Upper lobe of left lung (tissue), 4 donors: ENCODE measurements around the gene DLGAP1.

Experiments used
- CTCF ChIP-seq, 6 experiments: fragments of 450-650 bp in 4 of 6; fragments of 200-600 bp in 2 of 6; sonication (generic) in 2 of 6; IDR thresholded peaks; one replicate each; pipeline ENCODE4 v1.5.1; 2016 to 2019; ENCODE audit warnings: antibody characterized with exemption in 6 of 6
- POLR2A ChIP-seq, 4 donors: fragments of 450-650 bp; IDR thresholded peaks; one replicate each; pipeline ENCODE4 v1.5.1; 2016 to 2017; ENCODE audit warnings: antibody characterized with exemption in 4 of 4, mild to moderate bottlenecking in 2 of 4
- POLR2AphosphoS5 ChIP-seq, 2 donors: sonication (generic); formaldehyde crosslinking; IDR thresholded peaks; one replicate each; pipeline ENCODE4 v1.5.1; 2017; ENCODE audit warnings: antibody characterized with exemption in 2 of 2

- TF ChIP-seq POLR2A (IDR thresholded peaks at IDR 0.05) (no peak), CTCF (IDR thresholded peaks at IDR 0.05) (no peak), POLR2AphosphoS5 (IDR thresholded peaks at IDR 0.05) (no peak)
Observed at GRCh38 chr18:4207383-4207985, 247.6 kb downstream of the DLGAP1 start.
